Caco-2 (cell line): Measurements from ENCODE around the gene TNNT1. TPM values are rescaled to one million over a fixed set of nuclear protein-coding genes. Genes with fewer than 3 reads are reported as not detected.
"Not testable (repeated sequence)": the region's sequence is repeated elsewhere in the genome, so short reads cannot be mapped to it uniquely, and the experiment has no call there.

Experiments used
- BruUV-seq: library from RNA; stranded (reverse); fragments of 400-500 nt; replicated peaks from 2 replicates; lab custom pipeline; 2021; lab: Mats Ljungman, UMichigan
- CTCF ChIA-PET: fragments of 300-600 bp; sonication (Branson Sonifier 250); formaldehyde crosslinking; loops from one replicate; lab custom pipeline; 2022; ENCODE audit warnings: antibody characterized with exemption; lab: Charles Lee
- POLR2A ChIA-PET: fragments of 300-600 bp; sonication (Branson Sonifier 250); formaldehyde crosslinking; loops from one replicate; lab custom pipeline; 2022; ENCODE audit warnings: antibody characterized with exemption; lab: Charles Lee
- DNase-seq, 2 experiments: peaks; one replicate each; pipeline versions ENCODE4 v3.0.0 to v3.0.0-alpha.2; 2020 to 2022
- H3K27me3 ChIP-seq: replicated peaks from 2 replicates; pipeline ENCODE4 v1.6.0; 2011; ENCODE audit warnings: low read length; ENCODE audit not compliant: control insufficient read depth, insufficient read depth
- H3K36me3 ChIP-seq: 2 replicates; pipeline ENCODE4 v1.5.1; 2011; ENCODE audit warnings: low read length; ENCODE audit not compliant: control insufficient read depth, insufficient read depth
- H3K4me1 ChIP-seq: fragments of 250-450 bp; sonication (Bioruptor Pico); 2 replicates; pipeline ENCODE4 v1.5.1; 2020; ENCODE audit warnings: mild to moderate bottlenecking
- H3K4me3 ChIP-seq: 2 replicates; pipeline ENCODE4 v1.5.1; 2011; ENCODE audit warnings: low read depth, mild to moderate bottlenecking, control low read depth, low read length
- H3K9me3 ChIP-seq: fragments of 250-450 bp; sonication (Bioruptor Pico); 2 replicates; pipeline ENCODE4 v1.5.1; 2020; ENCODE audit warnings: mild to moderate bottlenecking, moderate library complexity
- H3K27ac Mint-ChIP-seq: one replicate; pipeline ENCODE4 v1.8.0; 2022; ENCODE audit warnings: mixed read lengths; ENCODE audit not compliant: unreplicated experiment
- H3K27me3 Mint-ChIP-seq: one replicate; pipeline ENCODE4 v1.8.0; 2022; ENCODE audit warnings: mixed read lengths; ENCODE audit not compliant: insufficient read depth, unreplicated experiment
- H3K36me3 Mint-ChIP-seq: one replicate; pipeline ENCODE4 v1.8.0; 2022; ENCODE audit warnings: mild to moderate bottlenecking, mixed read lengths; ENCODE audit not compliant: insufficient read depth, unreplicated experiment
- H3K4me1 Mint-ChIP-seq: one replicate; pipeline ENCODE4 v1.8.0; 2022; ENCODE audit warnings: low read depth, mixed read lengths; ENCODE audit not compliant: unreplicated experiment
- H3K4me3 Mint-ChIP-seq: one replicate; pipeline ENCODE4 v1.8.0; 2022; ENCODE audit warnings: mild to moderate bottlenecking, moderate library complexity, mixed read lengths; ENCODE audit not compliant: unreplicated experiment
- H3K9me3 Mint-ChIP-seq: one replicate; pipeline ENCODE4 v1.8.0; 2022; ENCODE audit warnings: mixed read lengths; ENCODE audit not compliant: unreplicated experiment
- CTCF ChIP-seq, 2 experiments: fragments of 200-600 bp in 1 of 2; IDR thresholded peaks; 1 replicate in 1 of 2; 2 replicates in 1 of 2; pipeline versions ENCODE4 v1.5.1 to v1.8.0; 2011 to 2022; ENCODE audit warnings: antibody characterized with exemption in 1 of 2, control low read depth in 1 of 2, inconsistent platforms in 1 of 2, low read depth in 1 of 2, low read length in 1 of 2, mild to moderate bottlenecking in 1 of 2, moderate library complexity in 1 of 2; ENCODE audit not compliant: insufficient read depth in 1 of 2, severe bottlenecking in 1 of 2, unreplicated experiment in 1 of 2
- intact Hi-C: fragments of 100-400 bp; cut with micrococcal nuclease; formaldehyde crosslinking; loops from one replicate; pipeline ENCODE4 v1.10.0; 2022; ENCODE audit not compliant: unreplicated experiment
- total RNA-seq: library from RNA; stranded (reverse); gene quantifications from 2 replicates; pipeline ENCODE4 v1.2.3, GENCODE V29; 2022

TNNT1 gene
- total RNA-seq, 1 experiment from 2014 or later: 18.0 TPM

GRCh38 chr19:55111238-55111831 is 37.7 kb downstream of the TNNT1 start:
- no peak for DNase-seq
- peaks cover 9% of the 10 kb centered on the region; the same call in 1 of the 2 replicates for H3K4me1 ChIP-seq
- intact Hi-C loops: no loop called here
- Mint-ChIP-seq H3K27me3 (no peaks in the 10 kb centered on the region), H3K36me3 (peaks cover 34% of the 10 kb centered on the region), H3K4me1 (peaks cover 15% of the 10 kb centered on the region), H3K27ac (no peak overlapping the region), H3K9me3 (no peaks in the 10 kb centered on the region), H3K4me3 (no peak overlapping the region)
- TF ChIP-seq CTCF (IDR thresholded peaks at IDR 0.05; ENCODE audit: insufficient read depth in 1 of 2, low read depth in 1 of 2, low read length in 1 of 2, severe bottlenecking in 1 of 2, unreplicated experiment in 1 of 2): no peak
- no peak overlapping the region for H3K4me3 ChIP-seq
- no peaks in the 10 kb centered on the region for H3K9me3 ChIP-seq
- POLR2A ChIA-PET: no interaction called here
- CTCF ChIA-PET: interaction anchor here (0.7 kb wide), 1 partner anchor 342 kb away, joined by 3 read pairs; no protein-coding TSS in a partner anchor
- no peaks in the 10 kb centered on the region; the same call in 1 of the 2 replicates for H3K36me3 ChIP-seq
- no TSS peak for BruUV-seq
- no peaks in the 10 kb centered on the region for H3K27me3 ChIP-seq

GRCh38 chr19:55109527-55110291 is 39.3 kb downstream of the TNNT1 start:
- Mint-ChIP-seq H3K4me1 (no peaks in the 10 kb centered on the region), H3K27ac (no peak overlapping the region), H3K4me3 (no peak overlapping the region), H3K36me3 (peaks cover 44% of the 10 kb centered on the region), H3K9me3 (no peaks in the 10 kb centered on the region), H3K27me3 (no peaks in the 10 kb centered on the region)
- no peaks in the 10 kb centered on the region; the same call in 1 of the 2 replicates for H3K36me3 ChIP-seq
- no peak overlapping the region for H3K4me3 ChIP-seq
- no TSS peak for BruUV-seq
- no peak for TF ChIP-seq CTCF (IDR thresholded peaks at IDR 0.05; ENCODE audit: insufficient read depth in 1 of 2, low read depth in 1 of 2, low read length in 1 of 2, severe bottlenecking in 1 of 2, unreplicated experiment in 1 of 2)
- H3K9me3 ChIP-seq: no peaks in the 10 kb centered on the region
- ChIA-PET CTCF (no interaction called here), POLR2A (no interaction called here)
- DNase-seq: no peak
- H3K27me3 ChIP-seq: no peaks in the 10 kb centered on the region
- H3K4me1 ChIP-seq: no peaks in the 10 kb centered on the region
- intact Hi-C loops: no loop called here

GRCh38 chr19:55107252-55107651 is 41.8 kb downstream of the TNNT1 start:
- H3K4me1 Mint-ChIP-seq, H3K4me3 Mint-ChIP-seq, H3K27me3 ChIP-seq, H3K27me3 Mint-ChIP-seq, CTCF ChIA-PET, H3K27ac Mint-ChIP-seq, POLR2A ChIA-PET, H3K9me3 Mint-ChIP-seq, H3K4me1 ChIP-seq, DNase-seq, BruUV-seq, H3K36me3 ChIP-seq, H3K4me3 ChIP-seq, intact Hi-C loops, H3K9me3 ChIP-seq: not testable (repeated sequence)
- peaks cover 50% of the 10 kb centered on the region for H3K36me3 Mint-ChIP-seq
